Spleen (tissue), 11 donors: ENCODE data around the gene SCUBE1. TPM values are rescaled to one million over a fixed set of nuclear protein-coding genes. Genes with fewer than 3 reads are reported as not detected.

Experiments
- DNase-seq: peaks from one replicate; pipeline ENCODE4 v3.0.0-alpha.2; 2020
- H3K27ac ChIP-seq, 8 donors: fragments of 200-600 bp; sonication (generic) in 7 of 8; 1 replicate in 4 of 8; 2 replicates in 4 of 8; pipeline versions ENCODE4 v1.5.0 to v1.8.0; 2016 to 2021; ENCODE audit warnings: inconsistent platforms in 4 of 8, mild to moderate bottlenecking in 4 of 8, moderate library complexity in 1 of 8
- H3K27me3 ChIP-seq, 7 donors: fragments of 200-600 bp; sonication (generic) in 6 of 7; replicated peaks in 1 of 7; 1 replicate in 4 of 7; 2 replicates in 3 of 7; pipeline versions ENCODE4 v1.5.0 to v1.8.0; 2016 to 2021; ENCODE audit warnings: inconsistent platforms in 3 of 7, mild to moderate bottlenecking in 1 of 7
- H3K36me3 ChIP-seq, 6 donors: fragments of 200-600 bp; sonication (generic) in 5 of 6; 1 replicate in 4 of 6; 2 replicates in 2 of 6; pipeline versions ENCODE4 v1.5.0 to v1.8.0; 2016 to 2021; ENCODE audit warnings: inconsistent platforms in 2 of 6
- H3K4me1 ChIP-seq, 6 donors: fragments of 200-600 bp; sonication (generic) in 5 of 6; 1 replicate in 3 of 6; 2 replicates in 3 of 6; pipeline versions ENCODE4 v1.5.0 to v1.8.0; 2016 to 2021; ENCODE audit warnings: inconsistent platforms in 3 of 6
- H3K4me3 ChIP-seq, 8 donors: fragments of 200-600 bp; sonication (generic) in 7 of 8; 1 replicate in 4 of 8; 2 replicates in 4 of 8; pipeline versions ENCODE4 v1.5.0 to v1.8.0; 2016 to 2021; ENCODE audit warnings: inconsistent platforms in 4 of 8, mild to moderate bottlenecking in 4 of 8, moderate library complexity in 2 of 8
- H3K9me3 ChIP-seq, 8 donors: fragments of 200-600 bp; sonication (generic) in 7 of 8; 1 replicate in 4 of 8; 2 replicates in 4 of 8; pipeline versions ENCODE4 v1.5.0 to v1.8.0; 2016 to 2021; ENCODE audit warnings: inconsistent platforms in 4 of 8
- POLR2A ChIP-seq, 3 donors: fragments of 450-650 bp; IDR thresholded peaks; one replicate each; pipeline ENCODE4 v1.5.1; 2017; ENCODE audit warnings: antibody characterized with exemption in 3 of 3, mild to moderate bottlenecking in 1 of 3
- POLR2AphosphoS5 ChIP-seq, 3 donors: sonication (generic); formaldehyde crosslinking; IDR thresholded peaks; one replicate each; pipeline ENCODE4 v1.5.1; 2017; ENCODE audit warnings: antibody characterized with exemption in 3 of 3
- WGBS, 5 donors: extraction: QIAGEN DNeasy Blood & Tissue Kit in 3 of 5; methylation state at CpG; one replicate each; pipeline versions ENCODE4 v1.1.5 to v1.1.7; 2013 to 2018; 5-methylcytosine and 5-hydroxymethylcytosine counted together
- intact Hi-C: fragments of 100-400 bp; cut with DNase I; formaldehyde crosslinking; loops from one replicate; pipeline ENCODE4 v1.15.0; 2023; ENCODE audit warnings: low total_unique reads
- polyA plus RNA-seq, 3 donors: library from polyadenylated mRNA; stranded (reverse); fragments of 200-250 nt; gene quantifications; one replicate each; pipeline ENCODE4 v1.2.1, GENCODE V29; 2013
- total RNA-seq, 7 donors: library from RNA; depleted of rRNA in 3 of 7; stranded (reverse); fragments of >200 nt in 3 of 7; fragmentation: NEBNext Ultra II Directional in 4 of 7; extraction: Animal tissue kit (Norgen Biotek cat#: 25700) in 4 of 7; gene quantifications; one replicate each; pipeline versions ENCODE4 v1.1.0 to v1.2.1, GENCODE V29; 2016 to 2021
- TF ChIP-seq, protein P1 (sequence below), 11 experiments: fragments of 200-600 bp in 7 of 11; fragments of 450-650 bp in 4 of 11; sonication (generic) in 4 of 11; IDR thresholded peaks in 8 of 11; conservative IDR thresholded peaks in 3 of 11; 1 replicate in 7 of 11; 2 replicates in 4 of 11; pipeline versions ENCODE4 v1.4.0 to v1.8.0; 2016 to 2021; ENCODE audit warnings: antibody characterized with exemption in 11 of 11, inconsistent platforms in 4 of 11, mild to moderate bottlenecking in 1 of 11
- donor health status: healthy with polysubstance abuse.
- donor health status: DM: no; HTN: no; CAD: no; lungs with moderate emphysema.
- donor health status: DM: no; HTN: no; CAD: no.
- donor health status: Bipolar disorder and iron deficiency.
- donor health status: healthy.
- donor health status: DM: no; HTN: no; CAD: no.
- donor health status: DM: yes; HTN: yes; CAD: no.

SCUBE1 gene
- total and polyA plus RNA-seq, 10 donors: 0.46 to 43.5 (median 15.9) TPM

DNA sequence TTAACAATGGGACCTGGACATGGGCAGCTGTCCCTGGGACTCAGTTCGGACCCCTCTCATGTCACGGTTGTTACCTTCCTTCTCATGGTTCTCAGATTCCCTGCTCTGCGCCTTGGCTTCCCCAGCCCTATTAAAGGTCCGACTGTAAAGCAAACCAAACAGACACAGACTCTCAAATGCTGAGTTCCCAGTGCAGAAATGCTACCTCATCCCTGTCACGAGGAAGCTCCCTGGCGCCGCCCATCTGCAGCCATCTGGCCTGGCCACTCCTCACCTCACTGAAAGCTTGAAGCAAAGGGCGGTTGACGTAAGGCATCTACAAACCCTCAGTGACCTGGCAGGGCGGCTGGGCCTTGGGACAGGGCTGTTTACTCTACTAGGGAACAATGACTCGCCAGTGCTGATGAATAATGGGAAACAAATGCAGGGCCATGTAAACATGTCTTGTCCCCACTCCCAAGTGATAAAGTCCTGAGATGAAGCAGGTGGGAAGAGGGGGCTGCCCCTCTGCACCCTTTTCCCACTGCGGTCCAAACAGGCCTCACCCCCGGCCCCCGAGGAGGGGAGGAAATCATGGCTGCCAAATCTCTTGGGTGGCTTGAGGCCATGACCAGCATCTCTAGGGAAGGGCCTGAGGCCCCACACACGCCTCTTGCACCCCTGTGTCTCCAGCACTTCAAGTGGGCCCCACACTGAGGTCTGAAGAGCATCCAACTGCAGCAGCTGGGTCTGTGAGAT, 49.3 kb downstream of the SCUBE1 start:
- peaks cover 17 to 79% (median 35%) of the 10 kb centered on the region in 6 donors for H3K4me1 ChIP-seq
- no peak for DNase-seq
- no peaks in the 10 kb centered on the region for H3K27me3 ChIP-seq
- H3K36me3 ChIP-seq: no peaks in the 10 kb centered on the region
- H3K27ac ChIP-seq: peak overlapping the region in 4 of 8 donors; percentile 26 to 64 (median 52)
- no peaks in the 10 kb centered on the region for H3K9me3 ChIP-seq
- TF ChIP-seq POLR2AphosphoS5 (IDR thresholded peaks at IDR 0.05) (peak in 1 of 3 donors; percentile 19), POLR2A (IDR thresholded peaks at IDR 0.05) (no peak)
- WGBS, 5 donors: 70 to 89% (median 77%) methylated on average over 10 to 15 of the region's 15 CpGs
- no peak overlapping the region for H3K4me3 ChIP-seq
- intact Hi-C loops: no loop called here

DNA sequence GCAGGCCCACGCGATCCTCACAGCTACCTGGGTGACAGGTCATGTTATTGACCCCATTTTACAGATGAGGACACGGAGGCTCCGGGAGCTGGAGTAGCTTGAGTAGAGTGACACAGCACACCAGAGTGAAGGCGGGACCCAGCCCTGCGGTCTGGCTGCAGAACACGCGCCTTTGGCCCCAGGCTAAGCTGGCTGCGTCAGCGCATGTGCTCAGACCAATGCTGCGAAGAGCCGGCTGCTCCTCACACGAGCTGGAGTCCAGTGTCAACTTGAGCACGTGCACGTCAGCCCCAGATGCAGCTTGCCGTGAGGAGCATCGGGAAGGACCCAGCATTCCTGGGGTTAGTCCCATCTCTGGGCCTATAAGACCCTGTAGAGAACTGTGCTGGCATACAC, 49.9 kb downstream of the SCUBE1 start:
- intact Hi-C loops: no loop called here
- Histone ChIP-seq H3K4me1 (peaks cover 17 to 82% (median 37%) of the 10 kb centered on the region in 6 donors), H3K9me3 (no peaks in the 10 kb centered on the region), H3K27ac (peak overlapping the region in 2 of 8 donors; percentile 27 to 64), H3K36me3 (no peaks in the 10 kb centered on the region), H3K27me3 (no peaks in the 10 kb centered on the region), H3K4me3 (no peak overlapping the region)
- TF ChIP-seq POLR2A (IDR thresholded peaks at IDR 0.05): no peak
- TF ChIP-seq, protein P1, sequence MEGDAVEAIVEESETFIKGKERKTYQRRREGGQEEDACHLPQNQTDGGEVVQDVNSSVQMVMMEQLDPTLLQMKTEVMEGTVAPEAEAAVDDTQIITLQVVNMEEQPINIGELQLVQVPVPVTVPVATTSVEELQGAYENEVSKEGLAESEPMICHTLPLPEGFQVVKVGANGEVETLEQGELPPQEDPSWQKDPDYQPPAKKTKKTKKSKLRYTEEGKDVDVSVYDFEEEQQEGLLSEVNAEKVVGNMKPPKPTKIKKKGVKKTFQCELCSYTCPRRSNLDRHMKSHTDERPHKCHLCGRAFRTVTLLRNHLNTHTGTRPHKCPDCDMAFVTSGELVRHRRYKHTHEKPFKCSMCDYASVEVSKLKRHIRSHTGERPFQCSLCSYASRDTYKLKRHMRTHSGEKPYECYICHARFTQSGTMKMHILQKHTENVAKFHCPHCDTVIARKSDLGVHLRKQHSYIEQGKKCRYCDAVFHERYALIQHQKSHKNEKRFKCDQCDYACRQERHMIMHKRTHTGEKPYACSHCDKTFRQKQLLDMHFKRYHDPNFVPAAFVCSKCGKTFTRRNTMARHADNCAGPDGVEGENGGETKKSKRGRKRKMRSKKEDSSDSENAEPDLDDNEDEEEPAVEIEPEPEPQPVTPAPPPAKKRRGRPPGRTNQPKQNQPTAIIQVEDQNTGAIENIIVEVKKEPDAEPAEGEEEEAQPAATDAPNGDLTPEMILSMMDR (IDR thresholded peaks at IDR 0.05 in 8 of 11, conservative IDR thresholded peaks at IDR 0.05 in 3 of 11): no peak
- no peak for TF ChIP-seq POLR2AphosphoS5 (IDR thresholded peaks at IDR 0.05)
- 83 to 89% (median 89%) methylated on average over 14 to 17 of the region's 17 CpGs for WGBS, 5 donors
- no peak for DNase-seq

DNA sequence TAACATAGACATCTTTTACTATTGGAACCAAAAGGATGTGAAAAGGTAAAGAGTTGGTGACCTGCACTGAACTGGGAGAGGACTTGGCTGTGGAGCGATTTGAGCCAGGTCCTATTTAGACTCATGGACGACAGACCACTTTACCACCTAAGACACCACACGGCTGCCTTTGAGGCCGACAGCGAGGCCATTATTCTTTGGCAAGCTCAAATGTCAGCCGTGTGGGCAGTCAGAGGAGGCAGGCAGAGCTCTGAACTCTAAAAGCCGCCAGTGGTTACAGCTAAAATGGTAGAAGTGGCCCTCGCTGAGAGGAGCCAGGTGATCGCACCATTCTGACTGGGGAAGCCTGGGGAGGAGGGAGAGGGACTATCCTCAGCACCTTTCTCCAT, 50.5 kb downstream of the SCUBE1 start:
- H3K4me3 ChIP-seq: no peak overlapping the region
- no peaks in the 10 kb centered on the region for H3K27me3 ChIP-seq
- H3K27ac ChIP-seq: peak overlapping the region in 1 of 8 donors; percentile 27
- TF ChIP-seq POLR2AphosphoS5 (IDR thresholded peaks at IDR 0.05) (no peak), POLR2A (IDR thresholded peaks at IDR 0.05) (no peak)
- TF ChIP-seq, protein P1 (IDR thresholded peaks at IDR 0.05 in 8 of 11, conservative IDR thresholded peaks at IDR 0.05 in 3 of 11): no peak
- peaks cover 17 to 82% (median 37%) of the 10 kb centered on the region in 6 donors for H3K4me1 ChIP-seq
- intact Hi-C loops: no loop called here
- no peak for DNase-seq
- no peaks in the 10 kb centered on the region for H3K9me3 ChIP-seq
- no peaks in the 10 kb centered on the region for H3K36me3 ChIP-seq
- WGBS, 5 donors: 88 to 96% (median 89%) methylated on average over 8 to 9 of the region's 9 CpGs

DNA sequence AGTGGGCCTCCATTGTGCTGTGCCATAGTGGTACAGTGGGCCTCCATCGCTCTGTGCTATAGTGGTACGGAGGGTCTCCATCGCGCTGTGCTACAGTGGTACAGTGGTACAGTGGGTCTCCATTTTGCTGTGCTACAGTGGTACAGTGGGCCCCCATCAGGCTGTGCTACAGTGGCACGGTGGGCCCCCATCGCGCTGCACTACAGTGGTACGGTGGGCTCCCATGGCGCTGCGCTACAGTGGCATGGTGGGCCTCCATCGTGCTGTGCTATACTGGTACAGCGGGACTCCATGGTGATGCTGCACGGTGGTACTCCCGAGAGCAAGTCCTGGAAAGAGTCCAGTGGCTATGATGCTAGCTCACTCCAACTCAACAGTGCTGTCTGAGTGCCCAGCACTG, 51.8 kb downstream of the SCUBE1 start:
- Histone ChIP-seq H3K27me3 (no peaks in the 10 kb centered on the region), H3K4me1 (peaks cover 17 to 74% (median 36%) of the 10 kb centered on the region in 6 donors), H3K27ac (no peak overlapping the region), H3K4me3 (no peak overlapping the region), H3K9me3 (no peaks in the 10 kb centered on the region), H3K36me3 (no peaks in the 10 kb centered on the region)
- 89 to 98% (median 97%) methylated on average over 12 to 14 of the region's 14 CpGs; no CpG with 5 or more reads in 1 of the 5 donors for WGBS, 5 donors
- TF ChIP-seq, protein P1 (IDR thresholded peaks at IDR 0.05 in 8 of 11, conservative IDR thresholded peaks at IDR 0.05 in 3 of 11): no peak
- TF ChIP-seq POLR2AphosphoS5 (IDR thresholded peaks at IDR 0.05) (no peak), POLR2A (IDR thresholded peaks at IDR 0.05) (no peak)
- DNase-seq: no peak
- intact Hi-C loops: no loop called here
